Ramos (cell line): Measurements from ENCODE around the gene PEX16.

Source experiments
- in situ Hi-C: fragments of 300-500 bp; cut with MboI; formaldehyde crosslinking; loops from one replicate; pipeline ENCODE4 v1.14.3; 2022; ENCODE audit warnings: low sequenced_read_pairs; ENCODE audit not compliant: unreplicated experiment

The PEX16 gene

GRCh38 chr11:45932217-45932616 lies 14.5 kb upstream of the PEX16 start:
- in situ Hi-C loops, result no loop called here

GRCh38 chr11:45931739-45932138 lies 14.1 kb upstream of the PEX16 start:
- in situ Hi-C loops, result no loop called here

- in situ Hi-C loops, result no loop called here
These were observed 13.4 kb upstream of the PEX16 start for GRCh38 chr11:45930951-45931570.

- in situ Hi-C loops, result no loop called here
These were observed 12.5 kb upstream of the PEX16 start for GRCh38 chr11:45930031-45930794.

GRCh38 chr11:45929486-45930030 lies 11.9 kb upstream of the PEX16 start:
- in situ Hi-C loops, result no loop called here

- in situ Hi-C loops, result no loop called here
These were observed 11.0 kb upstream of the PEX16 start for GRCh38 chr11:45928535-45929215.

- in situ Hi-C loops, result no loop called here
These were observed 10.2 kb upstream of the PEX16 start for GRCh38 chr11:45927684-45928413.

- in situ Hi-C loops, result no loop called here
These were observed 9.6 kb upstream of the PEX16 start for GRCh38 chr11:45927332-45927683.

GRCh38 chr11:45926536-45927331 lies 9.1 kb upstream of the PEX16 start:
- in situ Hi-C loops, result no loop called here

GRCh38 chr11:45926001-45926401 lies 8.3 kb upstream of the PEX16 start:
- in situ Hi-C loops, result no loop called here

GRCh38 chr11:45925550-45925949 lies 7.9 kb upstream of the PEX16 start:
- in situ Hi-C loops, result no loop called here

GRCh38 chr11:45924927-45925326 lies 7.2 kb upstream of the PEX16 start:
- in situ Hi-C loops, result no loop called here

GRCh38 chr11:45924036-45924915 lies 6.6 kb upstream of the PEX16 start:
- in situ Hi-C loops, result no loop called here

- in situ Hi-C loops, result no loop called here
These were observed 4.9 kb upstream of the PEX16 start, which contains the start of gene LARGE2 for GRCh38 chr11:45922425-45923082. LARGE2 (plus strand) TSS chr11:45922656; CDS start chr11:45922883, 227 bp downstream.

GRCh38 chr11:45921561-45922424 lies 4.1 kb upstream of the PEX16 start:
- in situ Hi-C loops, result no loop called here

GRCh38 chr11:45920531-45921477 lies 3.1 kb upstream of the PEX16 start:
- in situ Hi-C loops, result no loop called here
